ENCODE results near the gene HSPBAP1. TPM values are rescaled to one million over a fixed set of nuclear protein-coding genes. Genes with fewer than 3 reads are reported as not detected.

The HSPBAP1 gene
- total RNA-seq, 1 experiment from 2014 or later, result 8.7 TPM

GRCh38 chr3:122772827-122773226, 20.8 kb downstream of the HSPBAP1 start:
- TF ChIP-seq EZH2 (IDR thresholded peaks at IDR 0.05; ENCODE audit: borderline replicate concordance, low read depth, low read length, poor library complexity, severe bottlenecking), result no peak
- TF ChIP-seq, protein P1, sequence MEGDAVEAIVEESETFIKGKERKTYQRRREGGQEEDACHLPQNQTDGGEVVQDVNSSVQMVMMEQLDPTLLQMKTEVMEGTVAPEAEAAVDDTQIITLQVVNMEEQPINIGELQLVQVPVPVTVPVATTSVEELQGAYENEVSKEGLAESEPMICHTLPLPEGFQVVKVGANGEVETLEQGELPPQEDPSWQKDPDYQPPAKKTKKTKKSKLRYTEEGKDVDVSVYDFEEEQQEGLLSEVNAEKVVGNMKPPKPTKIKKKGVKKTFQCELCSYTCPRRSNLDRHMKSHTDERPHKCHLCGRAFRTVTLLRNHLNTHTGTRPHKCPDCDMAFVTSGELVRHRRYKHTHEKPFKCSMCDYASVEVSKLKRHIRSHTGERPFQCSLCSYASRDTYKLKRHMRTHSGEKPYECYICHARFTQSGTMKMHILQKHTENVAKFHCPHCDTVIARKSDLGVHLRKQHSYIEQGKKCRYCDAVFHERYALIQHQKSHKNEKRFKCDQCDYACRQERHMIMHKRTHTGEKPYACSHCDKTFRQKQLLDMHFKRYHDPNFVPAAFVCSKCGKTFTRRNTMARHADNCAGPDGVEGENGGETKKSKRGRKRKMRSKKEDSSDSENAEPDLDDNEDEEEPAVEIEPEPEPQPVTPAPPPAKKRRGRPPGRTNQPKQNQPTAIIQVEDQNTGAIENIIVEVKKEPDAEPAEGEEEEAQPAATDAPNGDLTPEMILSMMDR (conservative IDR thresholded peaks at IDR 0.05; ENCODE audit: low read depth, low read length), result no peak
- no peak overlapping the region for H3K27ac ChIP-seq (ENCODE audit: low read depth, low read length, poor library complexity, severe bottlenecking)
- no peaks in the 10 kb centered on the region for H3K27me3 ChIP-seq (replicated peaks; ENCODE audit: insufficient read depth, low read depth, low read length, poor library complexity)
- ChIA-PET POLR2A (ENCODE audit: low non-redundant PET) (no interaction called here), CTCF (no interaction called here)
- no peaks in the 10 kb centered on the region for H3K36me3 ChIP-seq (ENCODE audit: insufficient read depth, low read length, poor library complexity, severe bottlenecking)
- DNase-seq (ENCODE audit: low spot score), result no peak
- H3K4me3 ChIP-seq (ENCODE audit: low read depth, low read length, poor library complexity, severe bottlenecking), result no peak overlapping the region
- no peaks in the 10 kb centered on the region for H3K9me3 ChIP-seq (ENCODE audit: low read depth, low read length, poor library complexity, severe bottlenecking)
- no peaks in the 10 kb centered on the region for H3K4me1 ChIP-seq (ENCODE audit: insufficient read depth, low read length, poor library complexity, severe bottlenecking)
- intact Hi-C loops (cut with micrococcal nuclease; ENCODE audit: unreplicated experiment), result no loop called here
- BruUV-seq (replicated peaks), result no TSS peak

GRCh38 chr3:122770521-122771202, 23.0 kb downstream of the HSPBAP1 start:
- Histone ChIP-seq H3K36me3 (ENCODE audit: insufficient read depth, low read length, poor library complexity, severe bottlenecking) (no peaks in the 10 kb centered on the region), H3K9me3 (ENCODE audit: low read depth, low read length, poor library complexity, severe bottlenecking) (no peaks in the 10 kb centered on the region), H3K4me3 (ENCODE audit: low read depth, low read length, poor library complexity, severe bottlenecking) (no peak overlapping the region), H3K27ac (ENCODE audit: low read depth, low read length, poor library complexity, severe bottlenecking) (no peak overlapping the region), H3K4me1 (ENCODE audit: insufficient read depth, low read length, poor library complexity, severe bottlenecking) (no peaks in the 10 kb centered on the region), H3K27me3 (replicated peaks; ENCODE audit: insufficient read depth, low read depth, low read length, poor library complexity) (no peaks in the 10 kb centered on the region)
- ChIA-PET CTCF (no interaction called here), POLR2A (ENCODE audit: low non-redundant PET) (interaction anchor here (0.6 kb wide), 1 partner anchor 10 kb away, joined by 3 read pairs; no protein-coding TSS in a partner anchor)
- DNase-seq (ENCODE audit: low spot score), result no peak
- TF ChIP-seq, protein P1 (conservative IDR thresholded peaks at IDR 0.05; ENCODE audit: low read depth, low read length), result no peak
- TF ChIP-seq EZH2 (IDR thresholded peaks at IDR 0.05; ENCODE audit: borderline replicate concordance, low read depth, low read length, poor library complexity, severe bottlenecking), result no peak
- intact Hi-C loops (cut with micrococcal nuclease; ENCODE audit: unreplicated experiment), result no loop called here
- BruUV-seq (replicated peaks), result no TSS peak

GRCh38 chr3:122767540-122768372, 25.9 kb downstream of the HSPBAP1 start:
- TF ChIP-seq, protein P1 (conservative IDR thresholded peaks at IDR 0.05; ENCODE audit: low read depth, low read length), result no peak
- TF ChIP-seq EZH2 (IDR thresholded peaks at IDR 0.05; ENCODE audit: borderline replicate concordance, low read depth, low read length, poor library complexity, severe bottlenecking), result no peak
- Histone ChIP-seq H3K4me1 (ENCODE audit: insufficient read depth, low read length, poor library complexity, severe bottlenecking) (no peaks in the 10 kb centered on the region), H3K27me3 (replicated peaks; ENCODE audit: insufficient read depth, low read depth, low read length, poor library complexity) (no peaks in the 10 kb centered on the region), H3K27ac (ENCODE audit: low read depth, low read length, poor library complexity, severe bottlenecking) (no peak overlapping the region), H3K9me3 (ENCODE audit: low read depth, low read length, poor library complexity, severe bottlenecking) (no peaks in the 10 kb centered on the region), H3K36me3 (ENCODE audit: insufficient read depth, low read length, poor library complexity, severe bottlenecking) (no peaks in the 10 kb centered on the region), H3K4me3 (ENCODE audit: low read depth, low read length, poor library complexity, severe bottlenecking) (no peak overlapping the region)
- ChIA-PET CTCF (no interaction called here), POLR2A (ENCODE audit: low non-redundant PET) (no interaction called here)
- no TSS peak for BruUV-seq (replicated peaks)
- intact Hi-C loops (cut with micrococcal nuclease; ENCODE audit: unreplicated experiment), result no loop called here
- DNase-seq (ENCODE audit: low spot score), result no peak
